NK-92 treated with Interleukin-12 subunit alpha and Interleukin-12 subunit beta, amount 100 ng/mL, for 24 hours (cell line): Measurements from ENCODE around the gene FAM169A.
"Not testable (repeated sequence)": the region's sequence is repeated elsewhere in the genome, so short reads cannot be mapped to it uniquely, and the experiment has no call there.

Source experiments
- DNase-seq: peaks from one replicate; lab custom pipeline; 2025; lab: John Stamatoyannopoulos, UW

Gene FAM169A

DNA sequence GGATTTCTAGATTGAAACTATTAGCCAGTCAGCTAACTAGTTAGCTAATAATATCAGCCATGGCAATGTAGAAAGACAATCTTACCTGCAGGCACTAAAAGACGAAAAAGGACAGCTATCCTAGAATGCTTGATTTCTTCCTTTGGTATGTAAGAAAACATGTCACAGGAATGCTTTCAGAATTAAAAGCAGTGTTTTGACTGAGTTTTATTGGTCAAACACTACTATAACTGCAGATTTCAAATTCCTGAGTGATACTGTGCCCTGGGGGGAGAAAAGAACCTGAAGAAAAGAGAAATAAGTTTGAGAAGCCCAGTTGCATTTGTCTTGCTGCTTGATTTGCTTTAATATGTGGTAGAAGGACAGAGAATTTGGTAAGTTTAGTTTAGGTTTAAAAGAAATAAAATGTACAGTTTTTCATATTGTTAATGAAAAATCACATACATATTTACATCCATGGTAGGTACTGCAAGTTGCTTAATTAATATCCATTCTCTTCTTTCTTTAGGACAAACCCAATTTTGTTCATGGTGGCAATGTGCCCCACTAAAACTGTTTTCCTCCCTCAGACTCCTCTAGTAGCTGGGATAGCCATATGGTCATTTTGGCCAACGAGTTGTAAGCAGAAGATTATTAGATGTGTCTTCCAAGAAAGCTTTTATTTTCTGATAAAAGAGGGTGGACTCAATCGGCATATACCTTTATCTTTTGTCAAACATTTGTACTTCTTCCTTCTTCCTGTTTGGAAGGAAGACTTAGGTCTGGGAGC, 4.3 kb upstream of the FAM169A start:
- DNase-seq: no peak

DNA sequence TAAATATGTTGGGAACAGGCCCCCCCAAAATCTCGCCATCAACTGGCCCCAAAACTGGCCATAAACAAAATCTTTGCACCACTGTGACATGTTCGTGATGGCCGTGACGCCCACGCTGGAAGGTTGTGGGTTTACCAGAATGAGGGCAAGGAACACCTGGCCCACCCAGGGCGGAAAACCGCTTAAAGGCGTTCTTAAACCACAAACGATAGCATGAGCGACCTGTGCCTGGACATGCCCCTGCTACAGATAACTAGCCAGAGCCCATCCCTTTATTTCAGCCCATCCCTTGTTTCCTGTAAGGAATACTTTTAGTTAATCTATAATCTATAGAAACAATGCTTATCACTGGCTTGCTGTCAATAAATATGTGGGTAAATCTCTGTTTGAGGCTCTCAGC, 3.2 kb upstream of the FAM169A start:
- not testable (repeated sequence) for DNase-seq

- DNase-seq: no peak
These were observed 492 bp upstream of the FAM169A start for GRCh38 chr5:74866596-74867162.

GRCh38 chr5:74865256-74865803, 857 bp downstream of the FAM169A start:
- no peak for DNase-seq

DNA sequence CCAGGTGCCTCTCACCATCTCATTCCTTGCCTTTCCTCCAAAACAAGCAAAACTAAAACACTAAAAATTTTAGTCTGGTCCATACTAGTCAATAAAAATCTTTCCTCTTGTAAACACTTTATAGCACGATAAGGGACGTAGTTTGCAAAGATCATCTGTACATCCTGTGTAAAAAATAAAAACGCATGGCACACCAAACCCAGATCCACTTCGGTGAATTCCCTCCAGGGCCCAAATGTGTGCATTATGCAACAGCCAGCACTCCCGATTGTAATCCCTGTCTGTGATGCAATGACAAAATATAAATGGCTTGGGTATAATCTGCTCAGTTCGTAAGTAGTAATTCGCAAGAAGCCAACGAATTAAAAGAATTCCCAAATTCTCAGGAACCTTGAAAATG, 1.4 kb downstream of the FAM169A start:
- DNase-seq: no peak

- no peak for DNase-seq
These were observed 2.5 kb downstream of the FAM169A start for GRCh38 chr5:74863726-74864125.

DNA sequence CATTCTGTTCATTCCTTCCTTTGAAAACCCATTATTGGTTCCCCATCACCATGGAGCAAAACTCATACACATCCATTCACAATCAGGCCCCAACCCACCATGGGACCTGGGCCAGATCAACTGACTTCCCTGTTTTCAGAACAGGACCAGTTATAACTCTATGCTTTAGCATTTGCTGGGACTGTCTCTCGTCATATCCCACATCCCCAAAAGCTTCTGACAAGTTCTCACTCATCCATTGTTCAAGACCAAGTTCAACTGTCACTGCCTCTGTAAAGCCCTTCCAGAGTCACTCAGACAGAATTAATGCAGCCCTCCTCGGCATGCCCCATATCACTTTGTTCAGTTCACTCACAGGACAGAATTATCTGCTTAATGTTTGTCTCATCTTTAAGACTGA, 4.0 kb downstream of the FAM169A start:
- no peak for DNase-seq

DNA sequence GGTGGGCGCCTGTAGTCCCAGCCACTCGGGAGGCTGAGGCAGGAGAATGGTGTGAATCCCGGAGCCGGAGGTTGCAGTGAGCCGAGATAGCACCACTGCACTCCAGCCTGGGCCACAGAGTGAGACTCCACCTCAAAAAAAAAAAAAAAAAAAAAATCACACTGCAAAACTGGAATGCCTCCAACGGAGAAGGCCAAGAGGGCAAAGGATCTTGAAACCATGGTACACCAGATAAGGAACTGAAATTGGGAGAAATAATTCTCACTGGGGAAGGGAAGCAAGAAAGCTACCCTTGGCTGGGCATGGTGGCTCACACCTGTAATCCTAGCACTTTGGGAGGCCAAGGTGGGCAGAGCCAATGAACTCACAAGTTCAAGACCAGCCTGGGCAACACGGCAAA, 9.2 kb downstream of the FAM169A start:
- not testable (repeated sequence) for DNase-seq

DNA sequence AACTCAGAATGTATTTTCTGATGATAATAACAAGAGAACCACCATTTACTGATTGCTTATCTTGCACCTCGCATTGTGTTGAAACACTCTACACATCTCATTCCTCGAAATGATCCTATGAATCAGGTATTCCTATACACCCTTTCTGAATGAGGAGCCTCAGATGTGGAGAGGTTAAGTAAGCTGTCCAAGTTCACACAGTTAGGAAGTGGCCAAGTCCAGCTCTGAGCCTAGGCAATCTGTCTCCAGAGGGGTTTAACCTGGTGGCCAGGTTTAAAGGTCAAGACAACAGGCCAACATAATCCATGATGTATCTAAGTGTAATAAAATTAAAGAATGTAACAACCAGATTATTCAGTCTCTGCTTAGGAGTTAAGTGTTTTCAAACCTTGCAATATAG, 12.9 kb downstream of the FAM169A start:
- DNase-seq: no peak

GRCh38 chr5:74851684-74852353, 14.4 kb downstream of the FAM169A start:
- no peak for DNase-seq

DNA sequence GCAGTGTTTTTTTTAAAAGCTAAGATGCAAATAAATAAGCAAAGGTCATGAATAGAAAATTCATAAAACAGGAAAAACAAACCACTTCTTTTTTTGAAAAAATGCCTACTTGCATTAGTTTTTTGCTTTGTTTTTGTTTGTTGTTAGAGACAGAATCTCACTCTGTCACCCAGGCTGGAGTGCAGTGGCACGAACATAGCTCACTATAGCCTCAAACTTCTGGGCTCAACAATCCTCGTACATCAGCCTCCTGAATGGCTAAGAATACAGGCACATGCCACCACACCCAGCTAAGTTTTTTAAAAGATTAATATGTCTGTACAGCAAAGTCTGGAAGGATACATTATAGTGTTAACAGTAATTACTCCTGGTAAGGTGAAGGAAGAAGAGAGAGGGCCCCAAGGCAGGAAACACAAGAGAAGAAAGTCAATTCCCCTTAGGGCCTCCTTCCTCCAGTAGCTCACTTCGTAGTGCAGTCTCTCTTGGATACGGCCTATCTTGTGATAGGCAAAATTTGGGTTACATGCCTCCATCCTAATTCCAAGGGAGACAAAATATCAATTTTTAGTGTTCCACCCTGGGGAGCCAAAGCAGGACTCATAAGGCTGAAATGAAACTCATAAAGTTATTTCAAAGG, 15.3 kb downstream of the FAM169A start:
- DNase-seq: no peak

GRCh38 chr5:74850030-74850429, 16.2 kb downstream of the FAM169A start:
- no peak for DNase-seq

- no peak for DNase-seq
These were observed 17.6 kb downstream of the FAM169A start for GRCh38 chr5:74848553-74849025.

DNA sequence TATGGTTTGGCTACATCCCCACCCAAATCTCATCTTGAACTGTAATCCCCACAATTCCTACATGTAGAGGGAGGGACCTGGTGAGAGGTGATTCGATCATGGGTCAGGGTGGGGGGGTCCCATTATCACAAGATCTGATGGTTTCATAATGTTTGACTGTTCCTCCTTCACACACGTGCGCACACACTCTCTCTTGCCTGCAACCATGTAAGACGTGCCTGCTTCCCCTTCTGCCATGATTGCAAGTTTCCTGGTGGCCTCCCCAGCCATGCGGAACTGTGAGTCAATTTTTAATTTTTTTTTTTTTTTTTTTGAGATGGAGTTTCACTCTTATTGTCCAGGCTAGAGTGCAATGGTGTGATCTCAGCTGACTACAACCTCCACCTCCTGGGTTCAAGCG, 27.0 kb downstream of the FAM169A start:
- no peak for DNase-seq

- no peak for DNase-seq
These were observed 27.9 kb downstream of the FAM169A start for GRCh38 chr5:74838262-74838661.

GRCh38 chr5:74837115-74837514, 29.1 kb downstream of the FAM169A start:
- DNase-seq: no peak

GRCh38 chr5:74833537-74834266, 32.5 kb downstream of the FAM169A start:
- DNase-seq: no peak

DNA sequence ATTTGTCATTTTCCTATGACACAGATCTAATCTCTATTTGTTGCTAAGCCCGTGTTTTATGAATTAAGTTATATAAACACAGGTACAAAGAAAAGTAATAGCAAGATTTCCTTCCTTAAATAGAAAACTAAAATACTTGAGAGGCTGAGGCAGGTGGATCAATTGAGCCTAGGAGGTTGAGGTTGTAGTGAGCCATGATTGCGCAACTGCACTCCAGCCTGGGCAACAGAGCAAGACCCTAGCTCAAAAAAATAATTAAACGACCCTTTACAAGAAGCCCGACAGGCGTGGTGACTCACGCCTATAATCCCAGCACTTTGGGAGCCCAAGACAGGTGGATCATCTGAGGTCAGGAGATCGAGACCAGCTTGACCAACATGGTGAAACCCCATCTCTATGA, 36.8 kb downstream of the FAM169A start:
- DNase-seq: no peak

DNA sequence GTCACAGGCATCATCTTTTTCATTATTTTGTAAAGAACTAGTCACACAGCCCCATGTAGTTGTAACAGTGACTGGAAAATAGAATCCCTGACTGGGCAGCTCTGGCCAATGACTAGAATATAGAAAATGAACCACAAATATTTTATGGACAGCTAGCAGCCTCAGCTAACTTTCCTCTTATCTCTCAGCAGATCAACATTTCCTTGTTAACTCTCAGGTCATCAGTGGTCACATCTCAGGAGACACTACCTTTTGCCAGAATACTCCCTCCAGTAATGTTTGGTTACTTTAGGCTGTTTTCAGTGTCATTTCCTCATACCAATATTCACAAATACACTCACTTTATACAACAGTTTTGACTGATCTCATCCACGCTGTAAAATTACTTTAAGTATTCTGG, 43.9 kb downstream of the FAM169A start:
- no peak for DNase-seq

- DNase-seq: no peak
These were observed 49.3 kb downstream of the FAM169A start for GRCh38 chr5:74816875-74817274.

DNA sequence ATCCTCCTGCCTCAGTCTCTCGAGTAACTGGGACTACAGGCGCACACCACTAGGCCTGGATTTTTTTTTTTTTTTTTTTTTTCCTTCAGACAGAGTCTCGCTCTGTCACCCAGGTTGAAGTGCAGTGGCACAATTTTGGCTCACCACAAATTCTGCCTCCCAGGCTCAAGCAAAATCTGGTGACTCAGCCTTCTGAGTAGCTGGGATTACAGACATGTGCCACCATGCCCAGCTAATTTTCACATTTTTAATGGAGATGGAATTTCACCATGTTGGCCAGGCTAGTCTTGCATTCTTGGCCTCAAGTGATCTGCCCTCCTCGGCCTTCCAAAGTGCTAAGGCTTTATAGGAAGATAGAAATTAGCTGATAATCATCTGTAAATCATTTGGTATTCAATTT, 55.3 kb downstream of the FAM169A start:
- no peak for DNase-seq

- no peak for DNase-seq
These were observed 64.2 kb downstream of the FAM169A start for GRCh38 chr5:74801941-74802340.
